HG03139 (cell line): ENCODE data around the gene ZNF324.
"Not testable (repeated sequence)": the region's sequence is repeated elsewhere in the genome, so short reads cannot be mapped to it uniquely, and the experiment has no call there.

ENCODE experiments used
- ATAC-seq: cut with Tn5 transposase; IDR thresholded peaks from one replicate; pipeline ENCODE4 v1.9.1; 2021; ENCODE audit not compliant: unreplicated experiment

Gene ZNF324

DNA sequence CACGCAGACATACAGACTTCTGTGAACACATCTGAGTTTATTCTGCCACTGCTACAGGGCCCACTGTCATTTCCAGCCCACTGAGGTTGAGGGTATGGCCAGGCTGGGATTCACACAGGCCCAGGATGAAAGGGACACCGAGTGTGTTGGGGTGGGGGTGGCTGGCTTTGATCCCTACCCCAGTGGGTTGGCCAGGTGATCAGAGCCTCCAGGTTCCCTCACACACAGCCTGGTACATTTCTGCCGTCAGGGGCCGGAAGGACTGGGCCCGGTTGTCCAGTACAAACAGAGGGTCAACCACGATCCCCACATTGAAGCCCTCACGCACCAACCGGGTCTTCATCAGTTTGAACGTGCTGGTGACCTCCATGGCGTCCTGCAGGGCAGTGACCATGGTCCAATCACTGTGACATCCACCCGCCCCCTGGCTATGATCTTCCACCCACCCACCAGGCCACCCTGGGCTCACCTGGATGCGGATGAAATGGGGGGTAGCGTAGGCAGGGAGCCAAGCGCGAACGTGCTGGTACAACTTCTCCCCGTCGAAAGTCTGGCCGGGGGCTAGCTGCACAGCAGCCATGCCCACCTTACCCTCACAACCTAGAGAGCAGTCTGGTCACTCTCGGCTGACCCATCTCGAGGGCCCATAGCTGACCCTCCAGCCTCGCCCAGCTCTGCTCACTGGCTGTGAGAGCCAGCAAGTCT is 31.6 kb downstream of the ZNF324 start:
- ATAC-seq: no peak

DNA sequence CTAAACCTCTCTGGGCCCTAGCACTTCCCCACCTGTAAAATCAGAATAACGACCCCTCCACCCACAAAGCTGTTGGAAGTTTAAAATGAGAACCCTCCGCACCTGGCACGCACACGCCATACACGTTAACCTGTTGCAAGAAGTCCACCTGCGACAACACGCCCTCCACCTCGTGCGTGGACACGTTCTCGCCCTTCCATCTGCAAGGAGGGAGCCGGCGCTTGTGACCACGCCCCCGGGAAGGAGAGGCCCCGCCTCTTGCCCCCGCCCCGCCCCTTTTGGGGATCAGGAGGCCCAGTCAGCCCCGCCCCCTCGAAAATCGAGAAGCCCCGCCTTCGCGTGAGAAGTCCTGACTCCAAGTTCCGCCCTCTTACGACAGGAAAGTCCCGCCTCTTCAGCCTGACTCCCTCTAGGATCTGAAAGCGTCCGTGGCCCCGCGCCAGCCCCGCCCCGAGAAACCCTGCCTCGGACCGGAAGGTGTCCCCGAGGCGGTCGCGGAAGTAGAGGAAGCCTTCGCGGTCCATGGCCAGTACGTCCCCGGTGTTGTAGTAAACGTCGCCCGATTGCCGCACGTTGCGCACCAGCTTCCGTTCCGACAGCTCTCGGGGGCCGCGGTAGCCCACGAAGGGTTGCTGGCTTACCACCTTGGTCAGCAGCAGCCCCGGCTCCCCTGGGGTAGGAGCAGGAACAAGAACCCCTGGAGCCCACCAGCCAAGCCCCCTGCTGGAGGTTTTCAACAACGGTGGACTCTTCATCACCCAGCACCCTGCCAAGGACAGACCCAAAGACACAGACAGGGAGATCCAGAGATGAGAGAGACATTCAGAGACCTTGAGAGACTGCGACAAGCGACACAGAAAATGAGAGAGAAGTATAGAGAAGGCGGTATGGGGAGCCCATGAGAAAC is 32.4 kb downstream of the ZNF324 start:
- peak; percentile 86 for ATAC-seq

GRCh38 chr19:58500242-58500641 is 33.4 kb downstream of the ZNF324 start:
- no peak for ATAC-seq

- ATAC-seq: not testable (repeated sequence)
Measured at GRCh38 chr19:58507602-58508223, 40.8 kb downstream of the ZNF324 start.

DNA sequence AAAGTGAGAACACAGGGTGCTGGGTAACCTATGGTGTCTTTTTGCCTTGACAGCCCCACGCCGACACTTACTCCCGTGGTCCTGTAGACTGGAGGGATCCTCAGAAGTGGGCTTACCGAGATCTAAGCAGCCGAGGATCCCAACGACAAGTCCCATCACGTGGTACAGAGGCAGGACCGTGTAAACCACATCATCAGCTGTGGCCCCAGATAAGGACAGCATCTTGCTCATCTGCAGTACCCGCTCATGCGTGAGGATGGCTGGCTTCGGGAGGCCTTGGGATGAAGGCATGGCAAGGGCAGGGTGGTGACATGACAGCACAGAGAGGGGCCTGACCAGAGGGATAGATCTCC is 42.8 kb downstream of the ZNF324 start:
- ATAC-seq: no peak

GRCh38 chr19:58510084-58510862 is 43.4 kb downstream of the ZNF324 start:
- ATAC-seq: no peak

GRCh38 chr19:58511353-58512208 is 44.7 kb downstream of the ZNF324 start, which contains the start of gene SLC27A5:
TSS of gene SLC27A5 (minus strand) at chr19:58511992. CDS start at chr19:58511955, 37 bp downstream.
- ATAC-seq: no peak

DNA sequence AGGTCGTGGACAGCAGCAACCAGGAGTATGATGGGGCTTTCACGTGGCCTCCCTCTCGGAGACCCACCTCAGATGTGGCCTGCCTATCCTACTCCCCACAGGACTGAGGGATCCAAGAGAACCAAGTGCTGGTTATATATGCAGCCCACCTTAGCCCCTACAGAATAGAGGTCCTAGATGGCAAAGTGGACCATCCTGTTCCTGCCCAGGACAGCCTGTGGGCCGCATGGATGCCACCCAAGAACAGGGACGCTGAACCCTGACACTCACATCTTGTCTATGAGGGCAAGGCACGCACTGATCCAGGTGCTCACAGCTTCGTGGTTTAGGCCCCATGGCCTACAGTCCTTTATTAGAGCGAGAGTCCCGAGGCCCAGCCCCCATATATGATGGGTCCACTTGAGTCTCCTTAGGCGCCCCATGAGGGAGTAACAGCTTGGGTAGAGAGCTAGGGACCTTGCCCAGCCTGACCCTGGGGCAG is 46.4 kb downstream of the ZNF324 start:
- no peak for ATAC-seq

- ATAC-seq: peak; percentile 56
Measured at GRCh38 chr19:58513694-58514563, 47.0 kb downstream of the ZNF324 start.

DNA sequence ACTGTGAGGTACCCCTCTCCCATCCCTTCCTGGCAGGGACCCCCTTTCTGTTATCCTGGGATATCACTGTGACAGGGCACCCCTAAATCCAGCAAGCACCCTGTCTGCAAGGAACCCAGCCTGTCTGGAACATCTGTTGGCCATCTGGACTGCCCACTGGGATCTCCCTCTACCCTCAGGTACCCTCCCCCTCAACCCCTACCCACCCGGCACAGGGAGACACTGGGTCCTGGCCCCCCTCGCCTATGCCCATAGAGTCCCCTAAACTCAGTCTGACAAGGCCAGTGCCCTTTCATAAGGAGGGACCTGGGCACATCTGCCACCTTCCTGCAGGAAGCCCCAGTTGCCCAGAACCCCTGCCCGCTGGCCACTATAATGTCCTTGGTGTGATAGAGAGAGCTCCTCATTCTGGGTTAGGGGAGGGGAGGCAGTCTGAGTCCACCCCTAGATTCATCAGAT is 47.7 kb downstream of the ZNF324 start:
- no peak for ATAC-seq

- ATAC-seq: no peak
Measured at GRCh38 chr19:58515259-58515658, 48.4 kb downstream of the ZNF324 start.

GRCh38 chr19:58516246-58516836 is 49.5 kb downstream of the ZNF324 start:
- ATAC-seq: no peak

GRCh38 chr19:58516964-58517833 is 50.3 kb downstream of the ZNF324 start:
- ATAC-seq: no peak

GRCh38 chr19:58518256-58519086 is 51.6 kb downstream of the ZNF324 start:
- no peak for ATAC-seq

DNA sequence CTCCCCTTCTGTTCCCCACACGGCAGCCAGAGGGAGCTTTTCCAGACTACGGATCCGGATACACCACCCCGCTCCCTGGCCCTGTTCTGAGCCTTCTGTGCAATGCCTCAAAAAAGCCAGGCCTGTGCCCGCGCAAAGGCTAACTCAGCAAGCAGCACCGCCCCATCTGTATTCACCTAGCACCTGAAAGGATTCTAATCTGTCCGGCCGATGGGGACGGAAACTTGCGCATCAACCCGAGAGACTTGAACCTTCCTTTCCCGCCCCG is 52.1 kb downstream of the ZNF324 start:
- ATAC-seq: peak; percentile 12

GRCh38 chr19:58519355-58520256 is 52.7 kb downstream of the ZNF324 start, which contains the start of gene ZBTB45:
TSS of gene ZBTB45 (minus strand) at chr19:58519810. CDS start at chr19:58517673, 2,137 bp downstream.
- peak; percentile 62 for ATAC-seq
